HG02973 (cell line): Measurements from ENCODE around the gene RAB3A.

ENCODE experiments used
- ATAC-seq: cut with Tn5 transposase; IDR thresholded peaks from one replicate; pipeline ENCODE4 v1.9.1; 2021; ENCODE audit warnings: moderate library complexity; ENCODE audit not compliant: unreplicated experiment

Gene RAB3A

DNA sequence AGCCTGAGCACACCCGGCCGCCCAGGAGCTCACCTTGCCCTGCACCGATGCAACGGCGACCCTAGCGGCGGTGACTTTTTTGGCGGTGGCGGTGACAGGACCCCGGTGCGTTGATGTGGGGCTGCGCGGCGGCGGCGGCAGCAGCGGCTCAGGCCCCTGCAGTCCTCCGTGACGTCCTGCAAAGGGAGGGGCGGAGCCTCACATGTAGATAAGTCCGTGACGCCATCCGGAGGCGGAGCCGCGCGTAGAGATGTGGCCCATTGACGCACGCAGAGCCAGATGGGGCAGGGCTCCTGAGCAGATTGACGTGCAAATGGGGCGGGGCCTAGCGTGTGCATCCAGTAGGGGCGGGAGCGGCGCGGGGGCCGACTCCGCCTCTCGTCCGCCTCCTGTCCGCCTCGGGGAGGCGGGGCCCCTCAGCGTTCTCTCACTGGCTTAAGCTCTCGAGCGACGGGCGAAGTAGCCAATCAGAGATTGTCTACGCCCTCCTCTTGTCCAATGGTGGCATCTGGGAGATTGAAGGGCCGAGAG, at the start of gene RAB3A:
RAB3A (minus strand) TSS at position 180 of the 531 bp plus-strand sequence. CDS start 1,302 bp downstream, outside the sequence.
- peak; percentile 88 for ATAC-seq

GRCh38 chr19:18253130-18253529, 49.3 kb upstream of the RAB3A start:
- ATAC-seq: no peak

- ATAC-seq: no peak
Observed at GRCh38 chr19:18252370-18252717, 48.5 kb upstream of the RAB3A start.

GRCh38 chr19:18251587-18252369, 47.9 kb upstream of the RAB3A start:
- ATAC-seq: no peak

DNA sequence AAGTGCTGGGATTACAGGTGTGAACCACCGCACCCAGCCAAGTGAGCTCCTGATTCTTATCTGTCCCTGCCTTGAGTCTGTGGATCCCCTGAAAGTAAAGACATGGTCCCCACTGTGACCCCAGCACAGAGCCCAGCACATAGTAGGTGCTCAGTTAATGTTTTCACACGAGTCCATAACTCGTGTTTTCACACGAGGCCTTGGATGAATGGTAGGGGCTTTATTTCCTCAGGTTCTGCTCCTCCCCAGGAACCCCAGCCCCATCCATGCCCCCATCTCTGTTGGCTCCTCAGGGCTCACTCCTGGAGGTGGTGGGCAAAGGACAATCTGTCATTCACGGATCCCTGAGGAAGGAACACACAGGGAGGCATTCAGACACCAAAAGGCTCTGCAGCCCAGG, 46.0 kb upstream of the RAB3A start:
- no peak for ATAC-seq

GRCh38 chr19:18245297-18245696, 41.5 kb upstream of the RAB3A start:
- ATAC-seq: no peak

- ATAC-seq: no peak
Observed at GRCh38 chr19:18239303-18239702, 35.5 kb upstream of the RAB3A start.

GRCh38 chr19:18234194-18234593, 30.4 kb upstream of the RAB3A start:
- ATAC-seq: no peak

DNA sequence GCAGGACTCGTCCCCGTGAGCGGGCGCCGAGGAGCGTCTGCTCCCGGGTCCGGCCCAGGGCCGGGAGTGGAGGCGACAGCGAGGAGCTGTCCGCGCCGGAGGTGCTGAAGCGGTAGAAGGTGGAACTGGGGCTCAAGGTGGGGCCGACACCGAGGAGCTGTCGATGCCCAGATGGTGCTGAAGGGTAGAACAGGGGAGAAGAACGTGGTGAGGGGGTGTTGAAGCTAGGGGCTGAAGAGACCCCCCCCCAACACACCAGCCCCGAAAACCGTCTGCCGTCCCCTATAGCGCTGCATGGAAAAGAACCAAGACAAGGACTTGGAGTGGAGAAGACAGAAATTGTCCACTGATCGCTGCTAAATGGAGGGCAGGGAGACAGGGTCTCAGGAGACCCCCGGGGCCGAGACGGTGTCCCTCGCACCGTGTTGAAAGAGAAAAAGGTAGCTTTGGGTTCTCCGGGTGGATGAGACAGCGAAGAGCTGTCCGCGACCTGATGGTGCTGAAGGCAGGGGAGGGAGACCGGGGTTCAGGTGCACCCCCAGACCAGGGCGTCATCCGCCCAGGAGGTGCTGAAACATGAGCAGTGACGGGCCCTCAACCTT, 29.5 kb upstream of the RAB3A start:
- no peak for ATAC-seq

DNA sequence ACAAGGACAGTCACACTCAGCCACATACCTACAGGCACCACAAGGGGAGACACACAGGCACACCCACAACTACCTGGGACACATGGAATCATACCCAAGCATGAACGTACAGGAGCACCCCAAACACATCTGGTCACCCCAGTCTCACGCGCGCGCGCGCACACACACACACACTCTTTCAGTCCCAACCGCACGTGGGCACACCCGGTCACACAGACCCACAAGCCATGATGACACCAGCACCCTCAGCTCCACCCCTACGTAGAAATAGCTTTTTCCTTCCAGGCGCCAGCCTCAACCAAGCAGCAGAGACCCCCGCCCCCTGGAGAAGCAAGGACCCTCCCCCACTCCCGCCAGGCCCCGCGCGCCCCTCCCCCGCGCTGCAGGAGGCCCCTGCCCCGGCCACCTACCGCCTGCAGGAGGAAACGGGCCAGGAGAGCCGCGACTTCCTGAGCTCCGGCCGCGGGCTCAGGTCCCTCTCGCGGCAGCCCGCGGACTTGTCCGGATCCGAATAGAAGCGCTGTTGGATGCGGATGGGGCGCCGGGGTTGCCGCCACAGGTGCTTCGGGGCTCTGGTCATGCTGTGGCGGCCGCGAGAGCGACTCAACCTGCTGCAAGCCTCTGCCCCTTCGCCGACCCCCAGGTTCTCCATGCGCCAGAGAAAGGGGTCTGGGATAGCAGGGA, 28.8 kb upstream of the RAB3A start:
- no peak for ATAC-seq

DNA sequence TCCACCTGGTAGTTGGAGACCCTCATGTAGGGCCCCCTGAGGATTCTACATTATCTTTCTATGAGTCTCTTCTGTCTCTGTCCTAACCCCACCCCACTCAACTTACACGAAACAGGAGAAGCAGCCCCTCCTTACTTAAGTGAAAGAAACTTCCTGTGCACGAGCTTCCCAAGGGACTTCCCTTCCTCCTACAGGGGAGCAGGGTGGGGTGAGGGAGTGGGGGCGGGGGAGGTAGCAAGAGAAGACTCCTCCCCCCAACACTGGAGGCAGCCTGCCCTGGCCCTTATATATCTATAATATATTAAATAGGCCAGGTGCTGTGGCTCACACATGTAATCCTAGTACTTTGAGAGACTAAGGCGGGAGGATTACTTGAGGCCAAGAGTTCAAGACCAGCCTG, 27.9 kb upstream of the RAB3A start:
- no peak for ATAC-seq

DNA sequence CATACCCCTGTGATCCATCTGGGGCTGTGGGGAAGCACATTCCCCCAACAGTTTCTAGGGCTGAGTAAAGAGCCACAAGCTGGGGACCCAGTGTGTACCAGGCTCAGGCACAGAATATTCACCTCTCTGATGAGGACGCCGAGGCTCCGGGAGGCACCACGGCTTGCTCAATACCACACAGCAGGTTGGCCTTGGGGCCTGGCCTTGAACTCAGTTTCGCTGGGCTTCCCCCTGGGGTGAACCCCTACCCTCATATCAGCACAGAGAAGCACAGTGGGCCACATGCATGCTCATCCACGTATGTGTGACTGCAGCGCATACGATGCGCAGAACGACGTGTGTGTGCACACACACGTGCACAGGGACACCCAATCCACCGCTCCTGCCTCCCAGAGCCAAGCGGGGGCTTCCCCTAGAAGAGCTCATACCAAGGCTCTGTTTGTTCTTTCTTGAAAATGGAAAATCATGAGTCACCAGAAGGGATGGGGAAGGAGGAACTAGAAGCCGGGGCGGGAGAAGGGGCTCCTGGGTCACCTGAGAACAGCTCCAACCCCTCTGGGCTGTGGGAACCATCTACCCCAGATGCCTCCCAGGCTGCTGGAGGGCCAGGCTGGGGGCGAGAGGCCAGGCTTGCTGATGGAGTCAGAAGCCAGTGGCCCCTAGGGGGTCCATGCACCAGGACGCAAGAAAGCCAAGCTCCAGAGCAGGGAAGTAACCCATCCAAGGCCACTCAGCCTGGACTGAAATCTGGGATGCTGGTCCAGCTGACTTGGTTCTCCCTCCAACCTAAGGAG, 27.3 kb upstream of the RAB3A start:
- no peak for ATAC-seq

DNA sequence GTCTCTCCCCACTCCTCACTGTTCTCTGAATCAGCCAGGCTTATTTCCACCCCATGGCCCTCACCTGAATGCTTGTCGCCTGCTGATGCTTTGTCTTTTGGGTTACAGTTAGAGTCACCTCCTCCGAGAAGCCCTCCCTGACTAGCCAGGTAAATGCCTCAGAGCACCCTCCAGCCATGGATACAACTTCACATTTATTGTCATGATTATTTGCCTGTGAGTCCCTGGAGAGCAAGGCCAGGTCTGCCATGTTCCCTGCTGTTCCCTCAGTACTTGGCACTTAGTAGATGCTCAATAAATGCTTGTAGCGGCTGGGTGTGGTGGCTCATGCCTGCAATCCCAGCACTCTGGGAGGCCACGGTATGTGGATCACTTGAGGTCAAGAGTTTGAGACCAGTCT, 26.1 kb upstream of the RAB3A start:
- ATAC-seq: no peak

DNA sequence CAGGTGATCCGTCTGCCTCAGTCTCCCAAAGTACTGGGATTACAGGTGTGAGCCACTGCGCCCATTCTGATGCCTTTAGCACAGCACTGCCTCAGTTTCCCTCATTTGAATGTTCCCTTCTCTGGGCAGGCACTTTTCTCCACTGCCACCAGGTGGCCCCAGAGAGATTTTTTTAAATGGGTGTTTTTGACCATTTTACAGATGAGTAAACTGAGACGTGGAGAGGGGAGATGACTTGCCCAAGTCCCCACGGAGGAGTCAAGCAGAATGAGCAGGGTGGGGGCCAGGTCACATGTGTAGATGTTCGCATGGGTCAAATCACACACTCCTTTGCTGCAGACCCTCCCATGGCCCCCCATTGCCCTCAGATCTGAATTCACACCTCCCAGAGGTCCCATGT, 25.6 kb upstream of the RAB3A start:
- no peak for ATAC-seq

DNA sequence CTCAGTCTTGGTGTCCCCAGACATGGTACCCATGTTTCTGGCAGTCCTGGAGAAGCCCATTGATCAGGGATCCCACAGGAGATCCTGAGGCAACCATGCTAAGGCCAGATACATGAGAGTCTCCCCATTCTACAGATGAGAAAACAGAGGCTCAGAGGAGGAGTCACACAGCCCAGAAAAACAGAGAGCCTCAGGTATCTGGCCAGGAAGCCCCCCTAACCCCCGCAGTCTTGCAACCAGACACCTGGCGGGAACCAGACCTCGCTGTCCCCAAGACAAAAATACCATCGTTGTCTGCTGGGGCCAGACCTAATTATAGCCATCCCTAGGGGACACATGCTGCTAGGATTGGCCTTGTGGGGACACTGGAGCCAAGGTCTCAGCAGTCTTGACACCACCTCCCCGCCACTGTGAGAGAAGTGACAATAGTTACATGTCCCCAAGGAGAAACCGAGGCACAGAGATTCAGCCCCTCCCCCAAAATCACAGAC, 24.0 kb upstream of the RAB3A start:
- no peak for ATAC-seq

DNA sequence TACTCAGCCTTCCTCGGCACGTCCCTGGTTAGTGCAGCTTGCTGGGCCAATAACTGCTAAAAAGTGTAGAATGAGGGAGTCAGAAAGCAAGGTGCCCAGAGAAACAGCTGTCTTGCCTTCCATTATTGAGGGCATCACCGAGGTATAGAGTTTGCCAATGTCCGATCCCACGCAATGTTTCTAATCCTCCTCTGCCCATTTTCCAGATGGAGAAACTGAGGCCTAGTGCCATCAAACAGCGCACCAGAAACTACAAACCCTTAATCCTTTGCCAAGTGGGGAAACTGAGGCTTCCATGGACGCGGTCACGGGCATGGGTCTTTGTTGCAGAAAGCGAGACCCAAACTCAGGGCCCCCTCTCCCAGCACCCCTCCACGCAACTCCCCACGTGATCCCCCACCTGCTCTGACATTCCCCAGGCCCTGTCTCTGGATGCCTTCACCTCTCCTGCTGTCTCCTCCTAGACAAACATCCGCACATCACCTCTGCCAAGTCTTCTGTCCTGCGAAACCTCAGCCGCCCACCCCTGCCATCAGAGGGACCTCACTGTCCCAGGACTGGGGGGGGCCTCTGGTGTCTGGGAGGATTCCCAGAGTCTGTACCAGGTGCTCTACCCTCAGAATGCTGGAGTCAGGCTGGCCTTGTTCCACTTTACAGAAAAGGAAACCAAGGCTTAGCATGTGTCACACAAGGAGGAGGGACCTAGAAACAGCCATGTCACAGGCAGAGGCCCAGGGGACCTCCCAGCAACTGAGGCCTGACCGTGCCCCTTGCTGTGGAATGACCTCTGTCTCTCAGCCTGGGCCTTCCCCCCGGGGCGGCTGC, 23.3 kb upstream of the RAB3A start:
- ATAC-seq: no peak

GRCh38 chr19:18225702-18226468, 22.0 kb upstream of the RAB3A start, which contains the start of gene PDE4C:
PDE4C (minus strand) TSS chr19:18226438; CDS start chr19:18226415, 23 bp downstream.
- ATAC-seq: no peak

DNA sequence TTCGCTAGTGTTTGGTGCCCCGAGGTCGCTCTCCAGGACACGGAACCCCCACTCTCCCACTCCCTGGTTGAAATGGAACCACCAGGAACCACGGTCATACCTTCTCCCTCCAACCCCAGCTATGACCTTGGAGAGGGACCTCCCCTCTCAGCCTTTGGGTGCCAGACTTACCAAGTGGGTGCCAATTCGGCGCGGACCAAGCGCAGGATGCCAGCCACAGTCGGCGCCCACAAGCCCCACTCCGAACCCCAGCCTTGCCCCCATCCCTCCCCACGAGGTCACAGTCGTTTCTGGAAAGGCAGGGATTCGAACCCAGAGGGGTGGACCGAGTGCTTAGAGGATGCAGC, 21.5 kb upstream of the RAB3A start:
- no peak for ATAC-seq
